GM23338 (cell line): ENCODE results near the gene C12orf42. TPM values are rescaled to one million over a fixed set of nuclear protein-coding genes. Genes with fewer than 3 reads are reported as not detected.

Experiments
- ATAC-seq: fragments of 200-7000 bp; cut with Tn5 transposase; 3 replicates; pipeline ENCODE4 v1.9.1; 2020
- DNase-seq: peaks from one replicate; pipeline ENCODE4 v3.0.0-alpha.2; 2015; ENCODE audit warnings: low spot score
- H2AFZ ChIP-seq: fragments of 200-600 bp; sonication (generic); 2 replicates; pipeline ENCODE4 v1.8.0; 2016; ENCODE audit warnings: antibody characterized with exemption, mild to moderate bottlenecking, moderate library complexity
- H3F3A ChIP-seq: fragments of 200-600 bp; sonication (generic); replicated peaks from 2 replicates; pipeline ENCODE4 v1.8.0; 2017; ENCODE audit warnings: antibody characterized with exemption, mixed run types, low read depth
- H3K27ac ChIP-seq: fragments of 200-600 bp; sonication (generic); 2 replicates; pipeline ENCODE4 v1.6.1; 2016; ENCODE audit warnings: low read depth
- H3K27me3 ChIP-seq: fragments of 200-600 bp; sonication (generic); 2 replicates; pipeline ENCODE4 v1.8.0; 2016; ENCODE audit warnings: mild to moderate bottlenecking, mixed run types, moderate library complexity; ENCODE audit not compliant: insufficient read depth
- H3K36me3 ChIP-seq: fragments of 200-600 bp; sonication (generic); 2 replicates; pipeline ENCODE4 v1.8.0; 2016; ENCODE audit warnings: mild to moderate bottlenecking; ENCODE audit not compliant: insufficient read depth
- H3K4me1 ChIP-seq: fragments of 200-600 bp; sonication (generic); 2 replicates; pipeline ENCODE4 v1.8.0; 2016; ENCODE audit warnings: mild to moderate bottlenecking, moderate library complexity; ENCODE audit not compliant: insufficient read depth
- H3K4me2 ChIP-seq: fragments of 200-600 bp; sonication (generic); 2 replicates; pipeline ENCODE4 v1.7.1; 2017; ENCODE audit warnings: mixed run types
- H3K4me3 ChIP-seq: fragments of 200-600 bp; sonication (generic); 2 replicates; pipeline ENCODE4 v1.6.1; 2016; ENCODE audit warnings: mixed run types
- H3K79me2 ChIP-seq: fragments of 200-600 bp; sonication (generic); replicated peaks from 2 replicates; pipeline ENCODE4 v1.8.0; 2017; ENCODE audit warnings: mild to moderate bottlenecking; ENCODE audit not compliant: insufficient read depth
- H3K9me2 ChIP-seq: fragments of 200-600 bp; sonication (generic); 2 replicates; pipeline ENCODE4 v1.8.0; 2017; ENCODE audit not compliant: insufficient read depth
- H4K20me1 ChIP-seq: fragments of 200-600 bp; sonication (generic); replicated peaks from 2 replicates; pipeline ENCODE4 v1.8.0; 2017; ENCODE audit warnings: mild to moderate bottlenecking; ENCODE audit not compliant: insufficient read depth
- H3K27ac Mint-ChIP-seq: 2 replicates; pipeline ENCODE4 v1.8.0; 2020; ENCODE audit warnings: inconsistent platforms, mild to moderate bottlenecking, moderate library complexity, mixed read lengths
- H3K27me3 Mint-ChIP-seq: 3 replicates; pipeline ENCODE4 v1.8.0; 2022; ENCODE audit warnings: low read depth, mild to moderate bottlenecking, moderate library complexity, mixed read lengths, inconsistent platforms; ENCODE audit not compliant: insufficient read depth, poor library complexity
- H3K36me3 Mint-ChIP-seq: 3 replicates; pipeline ENCODE4 v1.8.0; 2021; ENCODE audit warnings: low read depth, mild to moderate bottlenecking, inconsistent platforms, moderate library complexity, mixed read lengths
- H3K4me1 Mint-ChIP-seq: 3 replicates; pipeline ENCODE4 v1.8.0; 2020; ENCODE audit warnings: mild to moderate bottlenecking, inconsistent platforms, mixed read lengths
- H3K4me3 Mint-ChIP-seq: 3 replicates; pipeline ENCODE4 v1.8.0; 2021; ENCODE audit warnings: moderate library complexity, mild to moderate bottlenecking, inconsistent platforms, mixed read lengths
- H3K9me3 Mint-ChIP-seq: 3 replicates; pipeline ENCODE4 v1.8.0; 2020; ENCODE audit warnings: moderate library complexity, mild to moderate bottlenecking, inconsistent platforms, mixed read lengths
- NANOG ChIP-seq: IDR thresholded peaks from 2 replicates; pipeline ENCODE4 v1.6.1; 2016; ENCODE audit warnings: antibody characterized with exemption, borderline replicate concordance
- ZNF114 ChIP-seq: fragments of 250-450 bp; sonication (Bioruptor Pico); IDR thresholded peaks from 2 replicates; pipeline ENCODE4 v1.5.0; 2020; ENCODE audit warnings: mild to moderate bottlenecking, moderate library complexity
- polyA plus RNA-seq: library from polyadenylated mRNA; unstranded; fragments of >200 nt; fragmentation: Nextera tagmentation; extraction: Ambion mirVana; gene quantifications from 2 replicates; pipeline ENCODE4 v1.2.1, GENCODE V29; 2016
- total RNA-seq: library from RNA; depleted of rRNA; stranded (reverse); fragments of >200 nt; shearing (Covaris generic); gene quantifications from 2 replicates; pipeline ENCODE4 v1.2.3, GENCODE V29; 2014; rRNA removed

C12orf42 gene
- total and polyA plus RNA-seq, 2 experiments from 2014 or later, result 0.45 TPM; not detected in 1

DNA sequence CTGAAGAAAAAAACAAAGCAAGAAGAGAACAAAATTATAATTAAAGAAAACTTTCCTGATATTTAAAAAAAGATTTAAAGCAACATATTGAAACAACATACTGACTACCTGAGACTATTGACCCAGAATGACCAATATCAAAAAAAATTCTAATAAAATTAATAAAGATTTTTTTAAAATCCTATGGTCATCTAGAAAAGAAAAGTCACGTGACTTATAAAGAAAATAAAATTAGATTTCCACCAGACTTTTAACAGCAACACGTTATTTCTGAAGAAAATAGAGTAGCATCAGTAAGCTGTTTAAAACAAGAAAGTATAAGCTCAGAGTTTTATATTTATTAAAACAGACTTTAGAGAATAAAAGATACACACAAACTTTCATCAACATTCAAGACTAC, 238.0 kb downstream of the C12orf42 start:
- H4K20me1 ChIP-seq, result no peaks in the 10 kb centered on the region
- no peak overlapping the region for H3K27ac ChIP-seq
- H3K4me3 ChIP-seq, result no peak overlapping the region
- no peaks in the 10 kb centered on the region for H3K4me1 ChIP-seq
- ATAC-seq, result no peak
- no peak overlapping the region for H3K27ac Mint-ChIP-seq
- H3K4me2 ChIP-seq, result no peak overlapping the region
- no peaks in the 10 kb centered on the region for H3K27me3 Mint-ChIP-seq
- DNase-seq, result no peak
- no peaks in the 10 kb centered on the region for H3K9me3 Mint-ChIP-seq
- no peaks in the 10 kb centered on the region for H3K36me3 Mint-ChIP-seq
- H3K4me3 Mint-ChIP-seq, result no peak overlapping the region
- no peaks in the 10 kb centered on the region for H3K27me3 ChIP-seq
- no peaks in the 10 kb centered on the region for H3K4me1 Mint-ChIP-seq
- no peaks in the 10 kb centered on the region for H3F3A ChIP-seq
- no peak for TF ChIP-seq NANOG
- TF ChIP-seq ZNF114 (CRISPR knock-in tag), result no peak
- no peaks in the 10 kb centered on the region for H3K9me2 ChIP-seq
- H3K36me3 ChIP-seq, result no peaks in the 10 kb centered on the region
- no peak overlapping the region for H2AFZ ChIP-seq
- no peaks in the 10 kb centered on the region for H3K79me2 ChIP-seq

Other genes with a start within 250 kb of the C12orf42 start
- 0.14 TPM in 1 of 2 replicates, not detected in the other for gene STAB2, start 91.3 kb upstream of the C12orf42 start, total RNA-seq
- gene STAB2, start 91.3 kb upstream of the C12orf42 start, polyA plus RNA-seq, result not detected in 2 replicates